Lung (tissue), 12 donors: ENCODE results near the gene CFAP99. TPM values are rescaled to one million over a fixed set of nuclear protein-coding genes. Genes with fewer than 3 reads are reported as not detected.
"Not testable (repeated sequence)": the region's sequence is repeated elsewhere in the genome, so short reads cannot be mapped to it uniquely, and the experiment has no call there.

ENCODE experiments used
- ATAC-seq: fragments of 200-7000 bp; cut with Tn5 transposase; one replicate; pipeline ENCODE4 v1.9.1; 2020; ENCODE audit warnings: moderate number of reproducible peaks; ENCODE audit not compliant: insufficient read depth, low FRiP score
- DNase-seq, 3 donors: peaks; one replicate each; pipeline ENCODE4 v3.0.0-alpha.2; 2013 to 2017
- H3K27ac ChIP-seq, 2 donors: one replicate each; pipeline ENCODE4 v1.5.1; 2013; ENCODE audit warnings: mild to moderate bottlenecking in 2 of 2, moderate library complexity in 2 of 2, control low read depth in 1 of 2, inconsistent platforms in 1 of 2, low read depth in 1 of 2, low read length in 1 of 2
- H3K27me3 ChIP-seq, 3 donors: one replicate each; pipeline ENCODE4 v1.5.1; 2013; ENCODE audit warnings: low read length in 2 of 3; ENCODE audit not compliant: control insufficient read depth in 3 of 3, insufficient read depth in 3 of 3
- H3K36me3 ChIP-seq, 4 donors: one replicate each; pipeline ENCODE4 v1.5.1; 2013; ENCODE audit warnings: low read length in 4 of 4, mild to moderate bottlenecking in 1 of 4, moderate library complexity in 1 of 4; ENCODE audit not compliant: control insufficient read depth in 4 of 4, insufficient read depth in 4 of 4
- H3K4me1 ChIP-seq, 5 donors: one replicate each; pipeline ENCODE4 v1.5.1; 2013; ENCODE audit warnings: low read length in 5 of 5, mild to moderate bottlenecking in 2 of 5, moderate library complexity in 1 of 5; ENCODE audit not compliant: control insufficient read depth in 5 of 5, insufficient read depth in 5 of 5
- H3K4me3 ChIP-seq: one replicate; pipeline ENCODE4 v1.5.1; 2013; ENCODE audit warnings: mild to moderate bottlenecking, control low read depth, moderate library complexity
- H3K9ac ChIP-seq, 2 donors: one replicate each; pipeline ENCODE4 v1.5.1; 2013; ENCODE audit warnings: low read length in 2 of 2, control low read depth in 1 of 2; ENCODE audit not compliant: insufficient read depth in 1 of 2
- H3K9me3 ChIP-seq, 4 donors: one replicate each; pipeline ENCODE4 v1.5.1; 2013; ENCODE audit warnings: low read length in 3 of 4, mild to moderate bottlenecking in 1 of 4, moderate library complexity in 1 of 4; ENCODE audit not compliant: control insufficient read depth in 4 of 4, insufficient read depth in 3 of 4
- WGBS, 2 donors: extraction: QIAGEN DNeasy Blood & Tissue Kit; methylation state at CpG; one replicate each; pipeline ENCODE4 v1.1.7; 2013; 5-methylcytosine and 5-hydroxymethylcytosine counted together
- polyA plus RNA-seq, 2 donors: library from polyadenylated mRNA; stranded (reverse); fragments of 200-250 nt; gene quantifications; one replicate each; pipeline ENCODE4 v1.2.1, GENCODE V29; 2013
- total RNA-seq, 2 donors: library from RNA; depleted of rRNA in 1 of 2; stranded (reverse); fragments of >200 nt in 1 of 2; gene quantifications; one replicate each; pipeline ENCODE4 v1.2.1, GENCODE V29; 2014 to 2021
- TF ChIP-seq, protein P1 (sequence below): IDR thresholded peaks from 2 replicates; pipeline ENCODE4 v1.5.1; 2012; ENCODE audit warnings: mild to moderate bottlenecking; ENCODE audit errors: control extremely low read depth, extremely low read depth
- donor health status: control.
- donor health status: control.
- donor health status: Bipolar disorder and iron deficiency.
- donor health status: healthy.
- donor health status: DM: yes; HTN: yes; CAD: no.

Gene CFAP99
- total and polyA plus RNA-seq, 4 donors, result 2.1 to 12.1 (median 2.3) TPM

GRCh38 chr4:2465032-2465431, 46.3 kb downstream of the CFAP99 start:
- Histone ChIP-seq H3K4me3 (no peak overlapping the region), H3K4me1 (peaks cover 0 to 13% (median 2%) of the 10 kb centered on the region in 5 donors)
- no peak for ATAC-seq

DNA sequence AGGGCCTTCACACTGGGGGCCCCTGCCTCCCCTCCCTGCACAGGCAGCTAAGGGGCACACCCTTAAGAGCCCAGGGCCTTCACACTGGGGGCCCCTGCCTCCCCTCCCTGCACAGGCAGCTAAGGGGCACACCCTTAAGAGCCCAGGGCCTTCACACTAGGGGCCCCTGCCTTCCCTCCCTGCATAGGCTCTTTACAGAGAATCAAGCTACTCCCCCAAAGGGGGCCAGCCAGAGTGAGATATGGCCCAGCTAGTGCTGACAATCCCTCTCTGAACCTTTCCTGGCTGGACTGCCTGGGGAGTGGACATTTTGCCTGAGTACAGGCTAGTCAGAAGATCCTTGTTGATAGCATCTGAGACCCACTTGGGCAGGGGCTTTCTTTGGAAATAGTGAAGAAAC, 46.8 kb downstream of the CFAP99 start:
- not testable (repeated sequence) for DNase-seq, H3K9me3 ChIP-seq, H3K27ac ChIP-seq, ATAC-seq, H3K36me3 ChIP-seq, H3K9ac ChIP-seq, H3K27me3 ChIP-seq, H3K4me3 ChIP-seq
- H3K4me1 ChIP-seq, result peaks cover 0 to 18% (median 2%) of the 10 kb centered on the region in 5 donors

More at GRCh38 chr4:2465032-2465431, 46.3 kb downstream of the CFAP99 start:
- no peak for DNase-seq
- TF ChIP-seq, protein P1, sequence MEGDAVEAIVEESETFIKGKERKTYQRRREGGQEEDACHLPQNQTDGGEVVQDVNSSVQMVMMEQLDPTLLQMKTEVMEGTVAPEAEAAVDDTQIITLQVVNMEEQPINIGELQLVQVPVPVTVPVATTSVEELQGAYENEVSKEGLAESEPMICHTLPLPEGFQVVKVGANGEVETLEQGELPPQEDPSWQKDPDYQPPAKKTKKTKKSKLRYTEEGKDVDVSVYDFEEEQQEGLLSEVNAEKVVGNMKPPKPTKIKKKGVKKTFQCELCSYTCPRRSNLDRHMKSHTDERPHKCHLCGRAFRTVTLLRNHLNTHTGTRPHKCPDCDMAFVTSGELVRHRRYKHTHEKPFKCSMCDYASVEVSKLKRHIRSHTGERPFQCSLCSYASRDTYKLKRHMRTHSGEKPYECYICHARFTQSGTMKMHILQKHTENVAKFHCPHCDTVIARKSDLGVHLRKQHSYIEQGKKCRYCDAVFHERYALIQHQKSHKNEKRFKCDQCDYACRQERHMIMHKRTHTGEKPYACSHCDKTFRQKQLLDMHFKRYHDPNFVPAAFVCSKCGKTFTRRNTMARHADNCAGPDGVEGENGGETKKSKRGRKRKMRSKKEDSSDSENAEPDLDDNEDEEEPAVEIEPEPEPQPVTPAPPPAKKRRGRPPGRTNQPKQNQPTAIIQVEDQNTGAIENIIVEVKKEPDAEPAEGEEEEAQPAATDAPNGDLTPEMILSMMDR, result no peak
- no peak overlapping the region for H3K27ac ChIP-seq
- peaks cover 0 to 6% (median 2%) of the 10 kb centered on the region in 4 donors for H3K36me3 ChIP-seq
- peaks cover 0 to 2% (median 0%) of the 10 kb centered on the region in 3 donors for H3K27me3 ChIP-seq
- WGBS, 2 donors, result 92 to 95% methylated on average over 6 of the region's 6 CpGs
- no peak overlapping the region for H3K9ac ChIP-seq
- H3K9me3 ChIP-seq, result no peaks in the 10 kb centered on the region

DNA sequence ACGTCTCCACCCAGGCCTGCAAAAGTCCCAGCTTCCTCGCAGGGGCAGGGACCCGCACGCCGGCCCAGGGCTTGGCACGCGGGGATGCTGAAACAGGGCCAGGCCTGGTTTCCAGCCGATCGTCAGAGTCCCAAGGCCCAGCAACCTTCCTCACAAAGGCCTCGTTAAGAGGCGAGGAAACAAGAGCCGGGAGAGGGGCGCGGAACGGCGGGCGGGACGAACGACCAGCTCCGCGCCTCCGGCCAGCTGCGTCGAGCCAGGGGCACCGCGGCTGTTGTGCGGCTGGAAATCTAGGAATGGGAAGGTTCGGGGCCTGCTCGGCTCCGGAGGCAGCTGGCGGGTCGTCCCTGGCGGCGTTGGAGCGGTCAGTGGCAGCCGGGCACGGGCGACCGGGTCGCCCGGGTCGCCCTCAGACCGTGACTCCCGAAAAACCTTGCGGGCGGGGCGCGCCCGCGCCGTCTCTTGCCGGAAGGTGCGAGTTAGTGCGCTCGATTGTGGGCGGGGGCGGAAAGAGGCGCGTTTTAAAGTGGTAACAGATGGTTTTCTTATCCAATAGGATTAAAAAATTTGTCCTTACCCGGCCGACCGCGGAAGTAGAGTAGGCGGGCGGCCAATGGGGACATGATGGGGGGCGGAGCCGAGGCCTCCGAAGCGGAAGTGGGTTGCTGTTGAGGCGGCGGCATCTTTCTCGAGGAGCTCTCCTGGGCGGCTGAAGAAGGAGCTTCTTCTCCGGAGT, 49.9 kb downstream of the CFAP99 start, which contains the start of gene RNF4:
TSS of gene RNF4 (plus strand) at position 651 of the 736 bp plus-strand sequence. CDS start 21,388 bp downstream, outside the sequence.
- DNase-seq, result peak; percentile 96 to 98 (median 97)
- Histone ChIP-seq H3K9me3 (no peaks in the 10 kb centered on the region), H3K36me3 (peaks cover 0 to 26% (median 12%) of the 10 kb centered on the region in 4 donors), H3K4me1 (peaks cover 0 to 15% (median 3%) of the 10 kb centered on the region in 5 donors), H3K27me3 (no peaks in the 10 kb centered on the region), H3K9ac (peak within 1 kb of the TSS; percentile 68 to 87), H3K27ac (peak within 1 kb of the TSS; percentile 91 to 96), H3K4me3 (peak within 1 kb of the TSS; percentile 98)
- 0% methylated on average over 68 to 74 of the region's 74 CpGs for WGBS, 2 donors
- TF ChIP-seq, protein P1, result no peak
- peak; percentile 95 for ATAC-seq

DNA sequence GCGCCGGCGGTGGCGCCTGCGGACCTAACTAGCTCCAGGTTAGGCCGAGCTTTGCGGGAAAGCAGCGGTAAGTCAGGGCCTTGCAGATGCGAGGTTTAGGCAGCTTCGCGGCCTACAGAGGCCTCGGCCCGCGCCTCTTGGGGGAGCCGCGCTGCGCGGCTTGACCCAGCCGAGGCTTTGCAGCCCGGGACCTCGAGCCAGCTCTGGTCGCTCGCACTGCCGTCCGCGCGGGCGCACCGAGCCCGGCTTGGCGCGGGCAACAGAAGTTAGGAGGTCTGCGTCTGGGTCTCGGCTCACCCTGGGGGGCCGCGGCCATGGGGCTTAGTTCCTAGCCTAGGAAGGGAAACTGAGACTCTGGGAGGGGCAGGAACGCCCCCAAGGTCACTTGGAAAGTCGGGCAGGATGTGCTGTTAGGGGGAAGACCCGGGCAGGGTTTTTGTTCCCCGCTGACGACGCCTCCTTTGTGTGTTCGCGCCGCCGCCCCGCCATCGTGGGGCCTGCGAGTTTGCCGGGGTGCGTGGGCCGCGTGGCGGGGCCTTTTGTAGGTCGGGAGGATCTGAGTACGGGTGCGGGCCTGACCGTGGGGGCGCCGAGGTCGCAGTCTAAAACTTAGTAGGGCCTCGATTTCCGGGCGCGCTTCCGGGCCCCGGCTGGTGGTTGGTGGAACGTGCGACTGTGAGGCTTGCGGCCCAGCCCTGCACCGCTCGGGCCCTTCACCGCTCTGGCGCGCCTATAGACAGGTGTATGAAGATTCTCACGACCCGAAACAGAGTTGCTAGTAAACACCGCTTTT, 50.6 kb downstream of the CFAP99 start:
- DNase-seq (peak; percentile 19 to 33 (median 25)), ATAC-seq (peak; percentile 36)
- H3K27ac ChIP-seq, result peak overlapping the region; percentile 75 to 92
- TF ChIP-seq, protein P1, result no peak
- WGBS, 2 donors, result 0 to 1% methylated on average over 78 of the region's 78 CpGs
- peaks cover 0 to 26% (median 12%) of the 10 kb centered on the region in 4 donors for H3K36me3 ChIP-seq
- H3K9ac ChIP-seq, result peak overlapping the region; percentile 68 to 87
- H3K27me3 ChIP-seq, result no peaks in the 10 kb centered on the region
- peaks cover 0 to 15% (median 3%) of the 10 kb centered on the region in 5 donors for H3K4me1 ChIP-seq
- peak overlapping the region; percentile 98 for H3K4me3 ChIP-seq
- H3K9me3 ChIP-seq, result no peaks in the 10 kb centered on the region
